ENCODE data around the gene ERICH3. TPM values are rescaled to one million over a fixed set of nuclear protein-coding genes. Genes with fewer than 3 reads are reported as not detected.

Gene ERICH3
- total and polyA plus RNA-seq, 10 of the 15 experiments (the other 5 are each of a cell fraction or from before 2014, with no cell fraction given) = 0.03 to 0.09 (median 0.08) TPM; not detected in 7

Other genes starting within 250 kb of the ERICH3 start
- not detected in 2 replicates for gene LRRC53, start 161.2 kb downstream of the ERICH3 start, total RNA-seq (2014; rRNA removed)
- gene LRRC53, start 161.2 kb downstream of the ERICH3 start, total RNA-seq (2014; rRNA removed; fragmentation: Illumina TruSeq; extraction: Trizol) = not detected in 2 replicates
- gene LRRC53, start 161.2 kb downstream of the ERICH3 start, total RNA-seq (2021) = not detected in 2 replicates
- gene LRRC53, start 161.2 kb downstream of the ERICH3 start, polyA plus RNA-seq (2011; rRNA removed) = not detected in 2 replicates
- 0.10 TPM in 1 of 2 replicates, not detected in the other for gene LRRC53, start 161.2 kb downstream of the ERICH3 start, polyA plus RNA-seq (2014; fragmentation: Illumina TruSeq; extraction: Trizol)
- gene LRRC53, start 161.2 kb downstream of the ERICH3 start, polyA plus RNA-seq (2014; fragmentation: Nextera tagmentation; extraction: Ambion mirVana) = not detected
- not detected in 2 replicates for gene LRRC53, start 161.2 kb downstream of the ERICH3 start, polyA plus RNA-seq (2014; rRNA removed)
- gene LRRC53, start 161.2 kb downstream of the ERICH3 start, polyA plus RNA-seq (2016; fragmentation: Nextera tagmentation; extraction: Ambion mirVana) = not detected
- 54.2 and 73.9 TPM in 2 replicates for gene CRYZ, start 59.3 kb upstream of the ERICH3 start, total RNA-seq (2014; rRNA removed)
- gene CRYZ, start 59.3 kb upstream of the ERICH3 start, total RNA-seq (2014; rRNA removed; fragmentation: Illumina TruSeq; extraction: Trizol) = 58.2 and 64.2 TPM in 2 replicates
- 53.4 and 55.9 TPM in 2 replicates for gene CRYZ, start 59.3 kb upstream of the ERICH3 start, total RNA-seq (2021)
- gene CRYZ, start 59.3 kb upstream of the ERICH3 start, polyA plus RNA-seq (2011; rRNA removed) = 194 and 284 TPM in 2 replicates
- 76.6 and 88.1 TPM in 2 replicates for gene CRYZ, start 59.3 kb upstream of the ERICH3 start, polyA plus RNA-seq (2014; fragmentation: Illumina TruSeq; extraction: Trizol)
- gene CRYZ, start 59.3 kb upstream of the ERICH3 start, polyA plus RNA-seq (2014; fragmentation: Nextera tagmentation; extraction: Ambion mirVana) = 100 to 1,000 TPM; 108 to 137 TPM
- gene CRYZ, start 59.3 kb upstream of the ERICH3 start, polyA plus RNA-seq (2014; rRNA removed) = 54.8 and 61.3 TPM in 2 replicates
- 10 to 100 TPM; 83.0 to 84.9 TPM for gene CRYZ, start 59.3 kb upstream of the ERICH3 start, polyA plus RNA-seq (2016; fragmentation: Nextera tagmentation; extraction: Ambion mirVana)
- gene TYW3, start 59.4 kb upstream of the ERICH3 start, total RNA-seq (2014; rRNA removed) = 18.6 and 21.7 TPM in 2 replicates
- 30.6 and 33.6 TPM in 2 replicates for gene TYW3, start 59.4 kb upstream of the ERICH3 start, total RNA-seq (2014; rRNA removed; fragmentation: Illumina TruSeq; extraction: Trizol)
- 29.6 and 31.8 TPM in 2 replicates for gene TYW3, start 59.4 kb upstream of the ERICH3 start, total RNA-seq (2021)
- 54.0 and 81.4 TPM in 2 replicates for gene TYW3, start 59.4 kb upstream of the ERICH3 start, polyA plus RNA-seq (2011; rRNA removed)
- gene TYW3, start 59.4 kb upstream of the ERICH3 start, polyA plus RNA-seq (2014; fragmentation: Illumina TruSeq; extraction: Trizol) = 49.0 and 70.8 TPM in 2 replicates
- 10 to 100 TPM; 43.9 to 54.4 TPM for gene TYW3, start 59.4 kb upstream of the ERICH3 start, polyA plus RNA-seq (2014; fragmentation: Nextera tagmentation; extraction: Ambion mirVana)
- gene TYW3, start 59.4 kb upstream of the ERICH3 start, polyA plus RNA-seq (2014; rRNA removed) = 18.1 and 21.3 TPM in 2 replicates
- 10 to 100 TPM; 31.9 to 32.0 TPM for gene TYW3, start 59.4 kb upstream of the ERICH3 start, polyA plus RNA-seq (2016; fragmentation: Nextera tagmentation; extraction: Ambion mirVana)